ENCODE data around the gene RALGDS.

DNA sequence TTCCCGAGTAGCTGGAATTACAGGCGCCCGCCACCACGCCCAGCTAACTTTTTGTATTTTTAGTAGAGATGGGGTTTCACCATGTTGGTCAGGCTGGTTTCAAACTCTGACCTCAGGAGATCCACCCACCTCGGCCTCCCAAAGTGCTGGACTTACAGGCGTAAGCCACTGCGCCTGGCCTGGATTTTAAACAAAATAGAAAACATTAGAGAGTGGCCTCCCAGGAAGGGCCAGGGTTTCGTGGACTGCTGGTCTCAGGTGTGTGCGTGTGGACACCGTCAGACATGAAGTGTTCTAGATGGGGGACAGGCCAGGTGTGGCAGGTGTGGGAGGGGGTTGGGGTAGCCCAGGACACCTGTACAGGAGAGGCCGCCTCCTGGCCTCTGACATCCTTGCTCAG is 49.7 kb upstream of the RALGDS start:
- TF ChIP-seq, protein P1, sequence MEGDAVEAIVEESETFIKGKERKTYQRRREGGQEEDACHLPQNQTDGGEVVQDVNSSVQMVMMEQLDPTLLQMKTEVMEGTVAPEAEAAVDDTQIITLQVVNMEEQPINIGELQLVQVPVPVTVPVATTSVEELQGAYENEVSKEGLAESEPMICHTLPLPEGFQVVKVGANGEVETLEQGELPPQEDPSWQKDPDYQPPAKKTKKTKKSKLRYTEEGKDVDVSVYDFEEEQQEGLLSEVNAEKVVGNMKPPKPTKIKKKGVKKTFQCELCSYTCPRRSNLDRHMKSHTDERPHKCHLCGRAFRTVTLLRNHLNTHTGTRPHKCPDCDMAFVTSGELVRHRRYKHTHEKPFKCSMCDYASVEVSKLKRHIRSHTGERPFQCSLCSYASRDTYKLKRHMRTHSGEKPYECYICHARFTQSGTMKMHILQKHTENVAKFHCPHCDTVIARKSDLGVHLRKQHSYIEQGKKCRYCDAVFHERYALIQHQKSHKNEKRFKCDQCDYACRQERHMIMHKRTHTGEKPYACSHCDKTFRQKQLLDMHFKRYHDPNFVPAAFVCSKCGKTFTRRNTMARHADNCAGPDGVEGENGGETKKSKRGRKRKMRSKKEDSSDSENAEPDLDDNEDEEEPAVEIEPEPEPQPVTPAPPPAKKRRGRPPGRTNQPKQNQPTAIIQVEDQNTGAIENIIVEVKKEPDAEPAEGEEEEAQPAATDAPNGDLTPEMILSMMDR (IDR thresholded peaks at IDR 0.05 in 2 of 3, conservative IDR thresholded peaks at IDR 0.05 in 1 of 3; ENCODE audit: insufficient read depth in 2 of 3, low read depth in 1 of 3, low read length in 3 of 3) = no peak
- TF ChIP-seq SMAD1 (IDR thresholded peaks at IDR 0.05; ENCODE audit: low read depth, low read length, partially characterized antibody) (no peak), EGR1 (conservative IDR thresholded peaks at IDR 0.05) (no peak), GABPA (tag; conservative IDR thresholded peaks at IDR 0.05; ENCODE audit: low read depth) (no peak), FOXK2 (conservative IDR thresholded peaks at IDR 0.05 in 1 of 2, IDR thresholded peaks at IDR 0.05 in 1 of 2; ENCODE audit: low read depth in 2 of 2) (no peak), NFIC (IDR thresholded peaks at IDR 0.05) (no peak), MBD2 (IDR thresholded peaks at IDR 0.05; ENCODE audit: borderline replicate concordance, low read depth) (no peak), FOSL1 (tag; conservative IDR thresholded peaks at IDR 0.05) (no peak), ZNF644 (tag; IDR thresholded peaks at IDR 0.05; ENCODE audit: low read depth) (no peak), CHD4 (IDR thresholded peaks at IDR 0.05; ENCODE audit: insufficient read depth, insufficient replicate concordance, low read depth, low read length, poor library complexity, severe bottlenecking) (no peak), ZNF318 (IDR thresholded peaks at IDR 0.05; ENCODE audit: borderline replicate concordance in 1 of 2, low read depth in 1 of 2) (no peak), RCOR1 (IDR thresholded peaks at IDR 0.05; ENCODE audit: borderline replicate concordance in 1 of 2, low read depth in 2 of 2, low read length in 2 of 2) (no peak)
- TF ChIP-seq, protein P2, sequence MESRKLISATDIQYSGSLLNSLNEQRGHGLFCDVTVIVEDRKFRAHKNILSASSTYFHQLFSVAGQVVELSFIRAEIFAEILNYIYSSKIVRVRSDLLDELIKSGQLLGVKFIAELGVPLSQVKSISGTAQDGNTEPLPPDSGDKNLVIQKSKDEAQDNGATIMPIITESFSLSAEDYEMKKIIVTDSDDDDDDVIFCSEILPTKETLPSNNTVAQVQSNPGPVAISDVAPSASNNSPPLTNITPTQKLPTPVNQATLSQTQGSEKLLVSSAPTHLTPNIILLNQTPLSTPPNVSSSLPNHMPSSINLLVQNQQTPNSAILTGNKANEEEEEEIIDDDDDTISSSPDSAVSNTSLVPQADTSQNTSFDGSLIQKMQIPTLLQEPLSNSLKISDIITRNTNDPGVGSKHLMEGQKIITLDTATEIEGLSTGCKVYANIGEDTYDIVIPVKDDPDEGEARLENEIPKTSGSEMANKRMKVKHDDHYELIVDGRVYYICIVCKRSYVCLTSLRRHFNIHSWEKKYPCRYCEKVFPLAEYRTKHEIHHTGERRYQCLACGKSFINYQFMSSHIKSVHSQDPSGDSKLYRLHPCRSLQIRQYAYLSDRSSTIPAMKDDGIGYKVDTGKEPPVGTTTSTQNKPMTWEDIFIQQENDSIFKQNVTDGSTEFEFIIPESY (CRISPR knock-in tag; IDR thresholded peaks at IDR 0.05) = no peak
